Measurements from ENCODE around the gene CHL1.

CHL1 gene

GRCh38 chr3:396293-396692 is 199.7 kb downstream of the CHL1 start:
- FAIRE-seq = no peak

GRCh38 chr3:399647-400046 is 203.1 kb downstream of the CHL1 start:
- DNase-seq (ENCODE audit: low spot score) (peak; percentile 10), FAIRE-seq (no peak)

More at GRCh38 chr3:396293-396692, 199.7 kb downstream of the CHL1 start:
- DNase-seq (ENCODE audit: low spot score) = no peak

- FAIRE-seq = no peak
- DNase-seq (ENCODE audit: low spot score) = no peak
Observed at GRCh38 chr3:403826-404225, 207.3 kb downstream of the CHL1 start.

- DNase-seq (ENCODE audit: low spot score) = no peak
- no peak for FAIRE-seq
Observed at GRCh38 chr3:409011-409410, 212.4 kb downstream of the CHL1 start.

- DNase-seq (ENCODE audit: low spot score) (no peak), FAIRE-seq (no peak)
Observed at GRCh38 chr3:411226-411625, 214.7 kb downstream of the CHL1 start.

- DNase-seq (ENCODE audit: low spot score) (peak; percentile 18), FAIRE-seq (peak; percentile 73)
Observed at GRCh38 chr3:414063-414462, 217.5 kb downstream of the CHL1 start.

- no peak for FAIRE-seq
- DNase-seq (ENCODE audit: low spot score) = no peak
Observed at GRCh38 chr3:418239-418929, 221.8 kb downstream of the CHL1 start.

- FAIRE-seq (no peak), DNase-seq (ENCODE audit: low spot score) (no peak)
Observed at GRCh38 chr3:420584-420983, 224.0 kb downstream of the CHL1 start.

- no peak for DNase-seq (ENCODE audit: low spot score)
- no peak for FAIRE-seq
Observed at GRCh38 chr3:425079-425478, 228.5 kb downstream of the CHL1 start.

GRCh38 chr3:426072-426471 is 229.5 kb downstream of the CHL1 start:
- no peak for FAIRE-seq

GRCh38 chr3:427128-427527 is 230.6 kb downstream of the CHL1 start:
- no peak for DNase-seq (ENCODE audit: low spot score)
- no peak for FAIRE-seq

More at GRCh38 chr3:426072-426471, 229.5 kb downstream of the CHL1 start:
- DNase-seq (ENCODE audit: low spot score) = no peak

- no peak for FAIRE-seq
- DNase-seq (ENCODE audit: low spot score) = no peak
Observed at GRCh38 chr3:430186-430585, 233.6 kb downstream of the CHL1 start.

- FAIRE-seq = no peak
- no peak for DNase-seq (ENCODE audit: low spot score)
Observed at GRCh38 chr3:435161-435560, 238.6 kb downstream of the CHL1 start.

- DNase-seq (ENCODE audit: low spot score) (no peak), FAIRE-seq (no peak)
Observed at GRCh38 chr3:436053-436452, 239.5 kb downstream of the CHL1 start.

- no peak for FAIRE-seq
Observed at GRCh38 chr3:440826-441225, 244.3 kb downstream of the CHL1 start.

GRCh38 chr3:445960-446359 is 249.4 kb downstream of the CHL1 start:
- no peak for FAIRE-seq
- no peak for DNase-seq (ENCODE audit: low spot score)

More at GRCh38 chr3:440826-441225, 244.3 kb downstream of the CHL1 start:
- no peak for DNase-seq (ENCODE audit: low spot score)

- FAIRE-seq (no peak), DNase-seq (ENCODE audit: low spot score) (no peak)
Observed at GRCh38 chr3:447671-448070, 251.1 kb downstream of the CHL1 start.

- DNase-seq (ENCODE audit: low spot score) (no peak), FAIRE-seq (no peak)
Observed at GRCh38 chr3:449711-450110, 253.1 kb downstream of the CHL1 start.

GRCh38 chr3:452221-452620 is 255.7 kb downstream of the CHL1 start:
- FAIRE-seq (no peak), DNase-seq (ENCODE audit: low spot score) (no peak)

- DNase-seq (ENCODE audit: low spot score) (no peak), FAIRE-seq (no peak)
Observed at GRCh38 chr3:453106-453505, 256.5 kb downstream of the CHL1 start.

- no peak for FAIRE-seq
- no peak for DNase-seq (ENCODE audit: low spot score)
Observed at GRCh38 chr3:454986-455385, 258.4 kb downstream of the CHL1 start.

- DNase-seq (ENCODE audit: low spot score) (no peak), FAIRE-seq (no peak)
Observed at GRCh38 chr3:458124-458523, 261.6 kb downstream of the CHL1 start.

GRCh38 chr3:458653-459310 is 262.2 kb downstream of the CHL1 start:
- no peak for FAIRE-seq

More at GRCh38 chr3:458653-459310, 262.2 kb downstream of the CHL1 start:
- no peak for DNase-seq (ENCODE audit: low spot score)

Measured in RCC 7860 (cell line).